Measurements from ENCODE around the gene PLCH2. TPM values are rescaled to one million over a fixed set of nuclear protein-coding genes. Genes with fewer than 3 reads are reported as not detected.

PLCH2 gene
- total and polyA plus RNA-seq, 9 of the 15 experiments (the other 6 are each of a cell fraction or from before 2014, with no cell fraction given) = 0.16 TPM; not detected in 8

DNA sequence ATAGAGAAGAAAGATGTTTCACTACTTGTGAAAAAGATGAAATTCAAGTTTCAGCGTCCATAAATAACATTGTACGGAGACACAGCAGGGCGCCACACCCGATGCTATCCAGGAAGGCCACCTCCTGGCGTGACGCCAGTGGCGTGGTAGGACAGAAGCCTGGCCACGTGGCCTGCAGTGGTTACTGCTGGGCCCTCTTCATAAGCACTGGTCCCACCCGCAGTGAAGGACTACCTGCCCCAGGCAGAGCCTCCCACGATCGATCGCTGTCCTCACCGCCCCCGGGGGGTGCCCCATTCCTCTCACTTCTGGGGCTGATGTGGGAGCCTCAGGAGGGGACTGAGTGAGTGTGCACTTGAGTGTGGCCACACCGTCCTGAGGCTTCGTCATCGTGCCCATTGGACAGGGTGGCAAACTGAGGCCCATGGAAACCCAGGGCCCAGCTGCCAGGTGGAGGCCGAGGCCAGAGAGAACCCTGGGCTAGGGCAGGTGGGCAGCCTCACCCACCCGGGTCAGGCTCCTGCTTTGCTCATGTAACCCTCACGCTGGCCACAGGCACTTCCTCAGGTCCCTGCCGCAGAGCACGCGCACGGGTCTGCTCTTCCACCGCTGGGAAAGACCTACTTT, 65.6 kb downstream of the PLCH2 start (continued):
- TF ChIP-seq REST (IDR thresholded peaks at IDR 0.05; ENCODE audit: borderline replicate concordance) (peak; percentile 63), REST (CRISPR knock-in tag; IDR thresholded peaks at IDR 0.05; ENCODE audit: low read depth) (0 out of 2 replicates have a peak, but pooled peaks have one; percentile 67), PTBP1 (IDR thresholded peaks at IDR 0.05; ENCODE audit: low read depth, low read length) (peak; percentile 95), CBX1 (IDR thresholded peaks at IDR 0.05; ENCODE audit: low read depth) (peak; percentile 97), ZFPM2 (CRISPR knock-in tag; IDR thresholded peaks at IDR 0.05) (no peak), SUPT5H (IDR thresholded peaks at IDR 0.05) (peak; percentile 46; the same call in 1 of the 2 replicates), THAP12 (CRISPR knock-in tag; IDR thresholded peaks at IDR 0.05) (no peak), ZFP36 (IDR thresholded peaks at IDR 0.05; ENCODE audit: low read depth, low read length, partially characterized antibody) (peak; percentile 48), ZBED1 (IDR thresholded peaks at IDR 0.05) (no peak), PURB (CRISPR knock-in tag; IDR thresholded peaks at IDR 0.05; ENCODE audit: low read depth) (no peak), NR2C2 (CRISPR knock-in tag; IDR thresholded peaks at IDR 0.05) (0 out of 2 replicates have a peak, but pooled peaks have one; percentile 29), NR2C2 (tag; IDR thresholded peaks at IDR 0.05) (no peak), PCBP1 (IDR thresholded peaks at IDR 0.05; ENCODE audit: low read depth, low read length, poor library complexity, severe bottlenecking) (peak; percentile 57), ARNT (IDR thresholded peaks at IDR 0.05) (peak in 1 of 2 experiments; percentile 50; a peak in 1 of 4 replicates), HSF4 (CRISPR knock-in tag; IDR thresholded peaks at IDR 0.05; ENCODE audit: borderline replicate concordance) (no peak), BRD9 (IDR thresholded peaks at IDR 0.05; ENCODE audit: low read depth, partially characterized antibody) (peak; percentile 81), SP1 (CRISPR knock-in tag; IDR thresholded peaks at IDR 0.05) (peak; percentile 63), CBFB (CRISPR knock-in tag; IDR thresholded peaks at IDR 0.05) (peak; percentile 50; the same call in 1 of the 2 replicates), ZNF408 (CRISPR knock-in tag; IDR thresholded peaks at IDR 0.05; ENCODE audit: low read depth) (no peak), ZZZ3 (IDR thresholded peaks at IDR 0.05) (no peak)
